GM18861 (cell line): ENCODE data around the gene TP53BP1.

Experiments
- ATAC-seq: cut with Tn5 transposase; IDR thresholded peaks from one replicate; pipeline ENCODE4 v1.9.1; 2021; ENCODE audit not compliant: unreplicated experiment

The TP53BP1 gene

DNA sequence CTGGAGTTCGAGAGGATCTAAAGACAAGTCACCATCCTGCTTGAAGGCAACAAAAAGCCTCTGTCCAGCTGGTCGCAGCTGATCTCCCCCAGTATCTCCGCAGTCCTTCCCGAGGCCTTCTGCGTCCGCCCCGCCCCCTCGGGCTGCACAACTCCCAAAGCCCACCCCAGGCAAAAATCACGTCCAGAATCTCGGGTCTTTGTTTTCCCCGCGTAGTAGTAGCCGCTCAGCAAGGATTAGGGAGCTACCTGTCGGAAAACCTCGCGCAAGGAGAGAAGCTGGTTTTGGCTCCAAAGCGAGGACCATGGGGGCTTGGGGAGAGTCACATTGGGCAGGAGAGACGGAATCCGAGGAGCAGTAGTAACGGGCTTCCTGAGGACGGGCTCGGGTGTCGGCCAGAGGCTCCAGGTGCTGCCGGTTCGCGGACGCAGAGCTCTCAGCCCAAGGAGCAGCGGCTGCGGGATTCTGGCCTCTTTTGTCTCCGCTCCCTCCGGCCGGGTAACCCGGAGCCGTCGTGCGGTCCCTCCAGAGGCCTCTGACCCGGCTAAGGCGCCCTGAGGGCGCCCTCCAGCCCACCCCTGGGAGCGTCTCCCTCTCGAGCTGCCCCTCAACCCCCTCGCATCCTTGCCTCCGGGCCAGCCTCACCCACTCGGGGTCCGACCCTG lies 122.5 kb downstream of the TP53BP1 start:
- ATAC-seq = no peak

DNA sequence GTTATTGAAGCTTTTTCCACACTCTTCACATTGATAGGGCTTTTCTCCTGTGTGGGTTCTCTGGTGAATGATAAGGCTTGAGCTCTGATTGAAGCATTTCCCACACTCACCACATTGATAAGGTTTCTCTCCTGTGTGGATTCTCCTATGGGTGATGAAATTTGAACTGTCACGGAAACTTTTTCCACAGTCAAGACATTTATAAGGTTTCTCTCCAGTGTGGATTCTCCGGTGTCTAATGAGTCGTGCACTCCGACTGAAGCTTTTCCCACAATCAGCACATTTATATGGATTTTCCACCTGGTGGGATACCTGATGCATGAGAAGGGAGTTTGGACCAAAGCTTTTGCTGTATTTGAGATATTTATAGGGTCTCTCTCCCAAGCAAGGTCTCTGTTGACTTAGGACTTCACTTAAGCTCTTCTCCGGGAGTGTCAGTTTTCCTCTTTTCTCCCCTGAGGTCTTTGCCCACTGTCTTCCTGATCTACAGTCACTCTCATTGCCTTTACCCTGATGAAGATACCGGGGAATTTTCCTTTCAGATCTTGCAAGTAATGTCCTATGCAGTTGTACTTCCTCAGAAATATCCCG lies 131.5 kb downstream of the TP53BP1 start:
- ATAC-seq = no peak

DNA sequence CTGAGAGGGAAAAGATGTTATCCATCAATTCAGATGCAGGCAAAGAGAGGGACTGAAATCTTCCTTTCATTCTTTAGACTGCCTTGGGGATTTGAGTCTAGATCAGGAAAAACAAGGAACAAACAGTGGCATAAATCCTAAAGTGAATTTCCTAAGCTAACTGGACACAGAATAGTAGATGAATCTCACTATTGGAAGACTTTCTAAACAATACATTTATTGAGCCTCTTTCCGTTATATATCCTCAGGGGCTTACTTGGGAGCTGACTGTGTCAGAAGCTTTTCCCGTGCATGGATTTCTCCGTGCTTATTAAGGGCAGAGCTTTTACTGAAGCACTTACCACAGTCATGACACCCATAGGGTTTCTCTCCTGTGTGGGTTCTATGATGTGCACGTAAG lies 132.1 kb downstream of the TP53BP1 start:
- no peak for ATAC-seq
